Body of pancreas (tissue), 4 donors: Measurements from ENCODE around the gene LAMB3. TPM values are rescaled to one million over a fixed set of nuclear protein-coding genes. Genes with fewer than 3 reads are reported as not detected.
A peak's percentile ranks its signal among the peaks of the same experiment; 100 is the strongest.

Experiments
- ATAC-seq: fragments of 150-250 bp; one replicate; pipeline ENCODE4 v1.9.1; 2016
- DNase-seq, 4 donors: peaks; one replicate each; pipeline ENCODE4 v3.0.0-alpha.2; 2019
- H3K27ac ChIP-seq, 4 donors: fragments of 200-600 bp; sonication (generic); 1 replicate in 3 of 4; 2 replicates in 1 of 4; pipeline versions ENCODE4 v1.5.1 to v1.6.1; 2016 to 2019; ENCODE audit warnings: mild to moderate bottlenecking in 1 of 4, mixed read lengths in 1 of 4, moderate library complexity in 1 of 4
- H3K27me3 ChIP-seq, 2 donors: fragments of 200-600 bp; sonication (generic); one replicate each; pipeline ENCODE4 v1.6.0; 2016; ENCODE audit warnings: mild to moderate bottlenecking in 1 of 2
- H3K36me3 ChIP-seq, 2 donors: fragments of 200-600 bp; sonication (generic); replicated peaks in 1 of 2; 2 replicates each; pipeline ENCODE4 v1.5.1; 2016; ENCODE audit warnings: low read depth in 2 of 2; ENCODE audit not compliant: insufficient read depth in 1 of 2
- H3K4me1 ChIP-seq: fragments of 200-600 bp; sonication (generic); one replicate; pipeline ENCODE4 v1.6.0; 2016
- H3K4me3 ChIP-seq, 2 donors: fragments of 200-600 bp; sonication (generic); 1 replicate in 1 of 2; 2 replicates in 1 of 2; pipeline ENCODE4 v1.5.1; 2016 to 2019
- H3K9me3 ChIP-seq, 3 donors: fragments of 200-600 bp; sonication (generic); 1 replicate in 2 of 3; 2 replicates in 1 of 3; pipeline ENCODE4 v1.5.1; 2016
- POLR2A ChIP-seq, 3 donors: fragments of 450-650 bp; IDR thresholded peaks; one replicate each; pipeline ENCODE4 v1.6.1; 2016; ENCODE audit warnings: antibody characterized with exemption in 3 of 3, mild to moderate bottlenecking in 2 of 3
- WGBS, 2 donors: methylation state at CpG; one replicate each; pipeline ENCODE4 v1.1.5; 2017; 5-methylcytosine and 5-hydroxymethylcytosine counted together
- intact Hi-C: fragments of 100-400 bp; cut with DNase I; formaldehyde crosslinking; loops from one replicate; pipeline ENCODE4 v1.15.1; 2023
- total RNA-seq, 2 donors: library from RNA; depleted of rRNA; stranded (reverse); fragments of >200 nt; gene quantifications; one replicate each; pipeline ENCODE4 v1.1.0, GENCODE V29; 2016
- TF ChIP-seq, protein P1 (sequence below), 7 experiments: fragments of 450-650 bp in 4 of 7; fragments of 200-600 bp in 3 of 7; sonication (generic) in 3 of 7; IDR thresholded peaks; one replicate each; pipeline ENCODE4 v1.5.1; 2016 to 2019; ENCODE audit warnings: antibody characterized with exemption in 7 of 7

The LAMB3 gene
- total RNA-seq, 2 donors from 2014 or later = 5.3 to 7.3 TPM

DNA sequence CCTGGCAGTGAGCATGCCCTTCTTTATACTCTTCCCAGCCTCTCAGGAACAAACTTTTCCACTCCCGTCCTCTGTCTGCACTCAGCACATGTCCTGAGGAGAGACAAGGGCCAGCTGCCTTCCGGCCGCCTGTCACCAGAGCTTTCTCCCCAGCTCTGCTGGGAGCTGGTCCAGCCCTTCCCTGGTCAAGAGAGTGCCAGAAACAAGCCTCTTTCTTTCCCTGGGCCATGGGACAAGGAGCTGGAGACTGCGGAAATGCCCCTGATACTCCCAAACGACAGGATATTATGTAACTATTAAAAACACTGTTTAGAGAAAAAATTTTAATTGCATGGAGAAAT is 10.4 kb downstream of the LAMB3 start:
- Histone ChIP-seq H3K27ac (peak overlapping the region; percentile 37 to 78 (median 74)), H3K4me1 (peaks cover 57% of the 10 kb centered on the region), H3K9me3 (no peaks in the 10 kb centered on the region), H3K4me3 (no peak overlapping the region), H3K36me3 (no peaks in the 10 kb centered on the region), H3K27me3 (no peaks in the 10 kb centered on the region)
- ATAC-seq (peak; percentile 76), DNase-seq (peak; percentile 57 to 78 (median 74))
- WGBS, 2 donors = 14 to 23% methylated on average over 5 of the region's 5 CpGs
- TF ChIP-seq, protein P1, sequence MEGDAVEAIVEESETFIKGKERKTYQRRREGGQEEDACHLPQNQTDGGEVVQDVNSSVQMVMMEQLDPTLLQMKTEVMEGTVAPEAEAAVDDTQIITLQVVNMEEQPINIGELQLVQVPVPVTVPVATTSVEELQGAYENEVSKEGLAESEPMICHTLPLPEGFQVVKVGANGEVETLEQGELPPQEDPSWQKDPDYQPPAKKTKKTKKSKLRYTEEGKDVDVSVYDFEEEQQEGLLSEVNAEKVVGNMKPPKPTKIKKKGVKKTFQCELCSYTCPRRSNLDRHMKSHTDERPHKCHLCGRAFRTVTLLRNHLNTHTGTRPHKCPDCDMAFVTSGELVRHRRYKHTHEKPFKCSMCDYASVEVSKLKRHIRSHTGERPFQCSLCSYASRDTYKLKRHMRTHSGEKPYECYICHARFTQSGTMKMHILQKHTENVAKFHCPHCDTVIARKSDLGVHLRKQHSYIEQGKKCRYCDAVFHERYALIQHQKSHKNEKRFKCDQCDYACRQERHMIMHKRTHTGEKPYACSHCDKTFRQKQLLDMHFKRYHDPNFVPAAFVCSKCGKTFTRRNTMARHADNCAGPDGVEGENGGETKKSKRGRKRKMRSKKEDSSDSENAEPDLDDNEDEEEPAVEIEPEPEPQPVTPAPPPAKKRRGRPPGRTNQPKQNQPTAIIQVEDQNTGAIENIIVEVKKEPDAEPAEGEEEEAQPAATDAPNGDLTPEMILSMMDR (IDR thresholded peaks at IDR 0.05) = no peak
- TF ChIP-seq POLR2A (IDR thresholded peaks at IDR 0.05) = no peak
- intact Hi-C loops = no loop called here

DNA sequence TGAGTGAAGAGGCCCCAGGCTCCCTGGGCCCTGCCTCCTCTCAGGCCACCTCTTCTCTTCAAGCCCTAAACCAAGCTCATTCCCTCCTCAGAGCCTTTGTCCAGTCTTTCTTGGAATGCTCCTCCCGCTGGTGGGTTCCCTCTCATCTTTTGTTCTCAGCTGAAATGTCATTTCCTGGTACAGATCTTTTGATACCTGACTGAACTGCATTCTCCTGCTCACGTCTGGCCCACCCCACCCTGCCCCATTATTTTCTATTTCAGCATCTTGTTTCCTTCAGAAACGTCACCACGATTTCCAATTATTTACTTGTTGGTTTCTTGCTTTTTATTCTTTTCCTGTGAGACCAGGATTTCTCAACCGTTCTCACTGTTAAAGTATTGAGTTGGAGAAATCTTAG is 16.4 kb downstream of the LAMB3 start:
- H3K27ac ChIP-seq = no peak overlapping the region
- WGBS, 2 donors = 77 to 88% methylated on average over 5 of the region's 5 CpGs
- H3K36me3 ChIP-seq = no peaks in the 10 kb centered on the region
- H3K27me3 ChIP-seq = no peaks in the 10 kb centered on the region
- no peak overlapping the region for H3K4me3 ChIP-seq
- no peaks in the 10 kb centered on the region for H3K9me3 ChIP-seq
- intact Hi-C loops = no loop called here
- no peaks in the 10 kb centered on the region for H3K4me1 ChIP-seq
- no peak for ATAC-seq
- TF ChIP-seq, protein P1 (IDR thresholded peaks at IDR 0.05) = no peak
- TF ChIP-seq POLR2A (IDR thresholded peaks at IDR 0.05) = no peak
- no peak for DNase-seq

DNA sequence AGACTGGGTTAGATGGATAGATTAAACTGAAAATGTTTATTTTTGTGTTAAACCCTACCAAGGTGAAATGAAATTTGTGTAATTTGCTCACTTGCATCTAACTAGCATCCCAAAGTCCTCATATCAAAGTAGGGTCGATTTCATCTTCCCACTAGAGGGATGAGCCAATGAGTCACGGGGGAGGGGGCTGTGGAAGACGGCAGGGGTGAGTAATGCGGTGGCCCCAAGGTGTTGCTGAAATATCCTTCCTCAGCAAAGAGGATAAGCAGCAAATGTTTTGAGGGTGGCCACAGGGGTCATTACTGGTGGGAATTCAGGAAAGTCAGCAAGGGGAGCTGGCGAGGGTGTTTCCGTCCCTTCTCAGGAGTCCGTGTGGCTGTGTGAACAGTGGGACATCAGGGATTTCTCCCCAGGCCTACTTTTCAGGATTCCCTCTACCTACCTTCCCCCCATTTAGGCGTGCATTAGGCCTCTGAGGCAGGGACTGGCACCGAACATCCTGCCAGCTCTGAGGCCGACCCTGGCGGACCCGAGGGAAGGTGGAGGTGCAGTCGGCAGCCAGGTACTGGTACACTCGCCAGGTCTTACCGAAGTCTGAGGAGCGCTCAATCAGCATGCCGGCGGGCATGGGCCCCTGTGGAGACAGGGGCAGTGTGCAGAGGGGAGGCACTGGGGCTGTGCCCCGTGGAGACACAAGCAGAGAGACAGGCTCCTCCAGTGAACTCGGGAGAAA is 18.1 kb downstream of the LAMB3 start:
- intact Hi-C loops = no loop called here
- DNase-seq (no peak), ATAC-seq (no peak)
- TF ChIP-seq, protein P1 (IDR thresholded peaks at IDR 0.05) = no peak
- TF ChIP-seq POLR2A (IDR thresholded peaks at IDR 0.05) = no peak
- no peaks in the 10 kb centered on the region for H3K9me3 ChIP-seq
- H3K4me3 ChIP-seq = no peak overlapping the region
- 85 to 88% methylated on average over 9 to 15 of the region's 20 CpGs for WGBS, 2 donors
- H3K27ac ChIP-seq = no peak overlapping the region
- H3K36me3 ChIP-seq = no peaks in the 10 kb centered on the region
- no peaks in the 10 kb centered on the region for H3K4me1 ChIP-seq
- H3K27me3 ChIP-seq = no peaks in the 10 kb centered on the region

DNA sequence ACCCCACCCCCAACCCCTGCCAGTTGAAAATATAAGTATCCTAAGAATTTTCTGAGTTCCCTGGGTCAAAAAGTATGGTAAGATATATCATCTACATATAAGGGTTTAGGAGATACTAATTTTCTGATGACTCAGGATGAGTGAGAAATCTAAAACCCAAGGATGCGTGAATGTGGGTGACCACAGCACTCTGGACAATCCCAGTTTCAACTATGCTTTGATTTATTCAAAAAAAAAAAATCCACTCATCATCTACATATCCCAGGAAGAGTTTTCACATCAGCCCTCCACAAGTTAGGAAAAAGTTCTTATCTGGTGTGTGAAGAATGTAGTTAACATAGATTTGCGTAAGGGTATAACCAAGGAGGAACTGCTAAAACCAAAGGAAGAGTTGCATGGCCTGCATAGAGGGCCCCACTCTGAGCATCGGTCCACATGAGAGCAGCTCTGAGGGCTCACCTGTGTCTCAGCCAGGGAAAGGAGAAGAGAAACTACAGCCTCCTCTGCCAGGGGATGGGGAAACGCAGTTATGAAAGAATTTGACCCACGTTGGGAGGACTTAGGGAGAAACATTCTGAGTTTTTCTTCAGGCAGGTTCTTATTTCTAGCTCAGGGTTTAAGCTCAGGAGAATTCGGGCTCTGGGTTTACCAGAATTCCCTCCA is 18.8 kb downstream of the LAMB3 start:
- no peak overlapping the region for H3K4me3 ChIP-seq
- DNase-seq (no peak), ATAC-seq (no peak)
- TF ChIP-seq, protein P1 (IDR thresholded peaks at IDR 0.05) = no peak
- no peak for TF ChIP-seq POLR2A (IDR thresholded peaks at IDR 0.05)
- intact Hi-C loops = no loop called here
- H3K27ac ChIP-seq = no peak overlapping the region
- no peaks in the 10 kb centered on the region for H3K27me3 ChIP-seq
- H3K9me3 ChIP-seq = no peaks in the 10 kb centered on the region
- WGBS, 2 donors = 85 to 87% methylated on average over 6 of the region's 6 CpGs
- H3K36me3 ChIP-seq = no peaks in the 10 kb centered on the region
- no peaks in the 10 kb centered on the region for H3K4me1 ChIP-seq
